Measurements from ENCODE around the gene ABCB11. TPM values are rescaled to one million over a fixed set of nuclear protein-coding genes. Genes with fewer than 3 reads are reported as not detected.
"Not testable (repeated sequence)": the region's sequence is repeated elsewhere in the genome, so short reads cannot be mapped to it uniquely, and the experiment has no call there.

Gene ABCB11
- total RNA-seq, 1 donor from 2014 or later = 0.05 TPM

- intact Hi-C loops (cut with micrococcal nuclease) = no loop called here
Observed at GRCh38 chr2:168935810-168936581, 95.1 kb downstream of the ABCB11 start.

- intact Hi-C loops (cut with micrococcal nuclease) = no loop called here
Observed at GRCh38 chr2:168934826-168935225, 96.3 kb downstream of the ABCB11 start.

- intact Hi-C loops (cut with micrococcal nuclease) = not testable (repeated sequence)
Observed at GRCh38 chr2:168932174-168932573, 99.0 kb downstream of the ABCB11 start.

GRCh38 chr2:168930242-168930641 lies 100.9 kb downstream of the ABCB11 start:
- intact Hi-C loops (cut with micrococcal nuclease) = no loop called here

GRCh38 chr2:168929031-168929430 lies 102.1 kb downstream of the ABCB11 start:
- intact Hi-C loops (cut with micrococcal nuclease) = no loop called here

- intact Hi-C loops (cut with micrococcal nuclease) = no loop called here
Observed at GRCh38 chr2:168928113-168928831, 102.9 kb downstream of the ABCB11 start.

- intact Hi-C loops (cut with micrococcal nuclease) = no loop called here
Observed at GRCh38 chr2:168926621-168927386, 104.3 kb downstream of the ABCB11 start.

- intact Hi-C loops (cut with micrococcal nuclease) = loop anchor here (1.0 to 5.0 kb wide), 6 partner anchors 30 to 574 kb away; partner anchors contain the start of gene SPC25
Observed at GRCh38 chr2:168920504-168921157, 110.5 kb downstream of the ABCB11 start.

GRCh38 chr2:168916331-168916675 lies 114.8 kb downstream of the ABCB11 start:
- intact Hi-C loops (cut with micrococcal nuclease) = no loop called here

GRCh38 chr2:168915441-168916330 lies 115.4 kb downstream of the ABCB11 start:
- intact Hi-C loops (cut with micrococcal nuclease) = no loop called here

- intact Hi-C loops (cut with micrococcal nuclease) = no loop called here
Observed at GRCh38 chr2:168913495-168913894, 117.6 kb downstream of the ABCB11 start.

GRCh38 chr2:168912901-168913369 lies 118.2 kb downstream of the ABCB11 start:
- intact Hi-C loops (cut with micrococcal nuclease) = no loop called here

GRCh38 chr2:168912466-168912865 lies 118.7 kb downstream of the ABCB11 start:
- intact Hi-C loops (cut with micrococcal nuclease) = no loop called here

GRCh38 chr2:168910330-168910729 lies 120.8 kb downstream of the ABCB11 start:
- intact Hi-C loops (cut with micrococcal nuclease) = no loop called here

GRCh38 chr2:168907940-168908662 lies 123.0 kb downstream of the ABCB11 start:
- intact Hi-C loops (cut with micrococcal nuclease) = no loop called here

GRCh38 chr2:168904358-168904757 lies 126.8 kb downstream of the ABCB11 start:
- intact Hi-C loops (cut with micrococcal nuclease) = no loop called here

- intact Hi-C loops (cut with micrococcal nuclease) = no loop called here
Observed at GRCh38 chr2:168903888-168904287, 127.2 kb downstream of the ABCB11 start.

GRCh38 chr2:168901003-168901402 lies 130.1 kb downstream of the ABCB11 start, which contains the start of gene G6PC2:
Gene G6PC2 (plus strand): TSS chr2:168901291. CDS start chr2:168901332, 41 bp downstream.
- intact Hi-C loops (cut with micrococcal nuclease) = no loop called here

GRCh38 chr2:168897449-168897848 lies 133.7 kb downstream of the ABCB11 start:
- intact Hi-C loops (cut with micrococcal nuclease) = loop anchor here (10.0 kb wide), 2 partner anchors 403 to 927 kb away; partner anchors contain the start of genes METTL5 and UBR3
